HG03469 (cell line): ENCODE data around the gene OR6S1.
"Not testable (repeated sequence)": the region's sequence is repeated elsewhere in the genome, so short reads cannot be mapped to it uniquely, and the experiment has no call there.

Experiments used
- ATAC-seq: cut with Tn5 transposase; IDR thresholded peaks from one replicate; pipeline ENCODE4 v1.9.1; 2021; ENCODE audit warnings: mild to moderate bottlenecking, moderate library complexity, moderate number of reproducible peaks; ENCODE audit not compliant: unreplicated experiment

Gene OR6S1

DNA sequence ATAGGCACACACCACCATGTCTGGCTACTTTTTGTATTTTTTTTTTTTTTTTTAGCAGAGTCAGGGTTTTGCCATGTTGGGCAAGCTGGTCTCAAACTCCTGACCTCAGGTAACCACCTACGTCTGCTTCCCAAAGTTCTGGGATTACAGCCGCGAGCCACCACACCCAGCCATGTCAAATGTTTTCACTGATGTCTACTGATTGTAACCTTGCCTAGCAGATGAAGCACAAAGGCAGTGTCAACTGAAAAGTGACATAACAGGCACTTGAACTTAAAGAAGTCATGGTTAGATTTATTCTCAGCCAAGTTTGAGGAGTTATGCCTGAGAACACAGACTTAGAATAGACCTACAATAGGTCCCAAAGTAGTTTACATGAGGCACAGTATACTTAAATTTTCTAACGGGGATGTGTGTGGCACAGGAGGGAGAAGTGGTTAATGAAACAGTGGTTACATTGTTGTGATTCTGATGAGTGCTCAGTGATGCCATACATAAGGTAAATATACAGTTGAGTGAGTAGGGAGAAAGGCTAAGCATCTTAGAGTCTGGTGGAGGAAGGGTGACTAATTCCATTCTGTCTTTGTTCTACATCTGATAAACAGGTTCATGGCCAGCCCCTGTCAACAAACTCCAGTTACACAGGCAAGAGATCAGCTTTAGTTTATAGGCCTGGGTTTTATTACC is 30.2 kb upstream of the OR6S1 start:
- ATAC-seq, result peak; percentile 26

DNA sequence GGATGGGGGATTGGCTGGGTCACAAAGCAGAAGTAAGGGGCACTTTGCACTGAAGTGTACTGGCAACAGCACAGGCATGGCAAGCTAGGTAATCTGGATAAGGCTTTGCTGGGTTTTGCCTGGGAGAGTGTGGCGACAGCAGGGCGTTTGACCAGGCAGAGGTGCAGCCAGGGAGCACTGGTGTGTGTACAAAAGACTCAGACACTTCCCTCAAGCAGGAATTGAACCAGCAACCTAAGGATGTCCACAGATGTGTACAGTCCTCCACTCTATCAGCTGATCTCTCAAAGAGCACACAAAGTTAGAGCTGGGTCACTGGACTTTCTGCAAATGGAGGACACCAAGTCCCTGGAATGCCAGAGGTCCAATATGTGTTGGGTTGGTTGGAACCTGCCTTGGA is 27.5 kb upstream of the OR6S1 start:
- no peak for ATAC-seq

DNA sequence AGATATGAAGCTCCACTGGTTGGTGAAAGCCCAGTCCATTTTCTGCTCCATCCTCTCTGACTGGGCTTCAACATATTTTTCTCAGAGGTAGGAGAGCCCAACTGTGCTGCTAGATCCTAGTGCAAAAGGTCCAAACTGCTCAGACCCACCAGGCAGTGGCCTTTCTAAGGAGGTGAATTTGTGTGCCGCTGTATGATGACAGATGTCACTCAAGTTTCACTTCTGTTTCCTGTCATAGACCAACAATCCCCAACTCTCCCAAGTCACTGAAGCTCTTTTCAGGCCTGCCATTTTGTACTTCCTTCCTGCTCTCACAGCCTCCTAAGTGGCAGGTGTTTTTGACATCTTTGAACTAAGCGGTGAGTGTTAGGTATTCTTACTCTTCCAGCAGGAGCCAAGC is 26.5 kb upstream of the OR6S1 start:
- peak; percentile 70 for ATAC-seq

DNA sequence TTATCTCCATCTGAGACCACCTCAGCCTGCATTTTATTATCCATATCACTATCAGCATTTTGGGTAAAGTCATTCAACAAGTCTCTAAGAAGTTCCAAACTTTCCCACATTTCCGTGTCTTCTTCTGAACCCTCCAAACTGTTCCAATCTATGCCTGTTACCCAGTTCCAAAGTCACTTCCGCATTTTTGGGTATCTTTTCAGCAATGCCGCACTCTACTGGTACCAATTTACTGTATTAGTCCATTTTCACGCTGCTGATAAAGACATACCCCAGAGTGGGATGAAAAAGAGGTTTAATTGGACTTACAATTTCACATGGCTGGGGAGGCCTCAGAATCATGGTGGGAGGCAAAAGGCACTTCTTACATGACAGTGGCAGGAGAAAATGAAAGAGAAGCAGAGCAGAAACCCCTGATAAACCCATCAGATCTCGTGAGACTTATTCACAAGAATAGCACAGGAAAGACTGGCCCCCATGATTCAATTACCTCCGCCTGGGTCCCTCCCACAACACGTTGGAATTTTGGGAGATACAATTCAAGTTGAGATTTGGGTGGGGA is 25.0 kb upstream of the OR6S1 start:
- not testable (repeated sequence) for ATAC-seq

DNA sequence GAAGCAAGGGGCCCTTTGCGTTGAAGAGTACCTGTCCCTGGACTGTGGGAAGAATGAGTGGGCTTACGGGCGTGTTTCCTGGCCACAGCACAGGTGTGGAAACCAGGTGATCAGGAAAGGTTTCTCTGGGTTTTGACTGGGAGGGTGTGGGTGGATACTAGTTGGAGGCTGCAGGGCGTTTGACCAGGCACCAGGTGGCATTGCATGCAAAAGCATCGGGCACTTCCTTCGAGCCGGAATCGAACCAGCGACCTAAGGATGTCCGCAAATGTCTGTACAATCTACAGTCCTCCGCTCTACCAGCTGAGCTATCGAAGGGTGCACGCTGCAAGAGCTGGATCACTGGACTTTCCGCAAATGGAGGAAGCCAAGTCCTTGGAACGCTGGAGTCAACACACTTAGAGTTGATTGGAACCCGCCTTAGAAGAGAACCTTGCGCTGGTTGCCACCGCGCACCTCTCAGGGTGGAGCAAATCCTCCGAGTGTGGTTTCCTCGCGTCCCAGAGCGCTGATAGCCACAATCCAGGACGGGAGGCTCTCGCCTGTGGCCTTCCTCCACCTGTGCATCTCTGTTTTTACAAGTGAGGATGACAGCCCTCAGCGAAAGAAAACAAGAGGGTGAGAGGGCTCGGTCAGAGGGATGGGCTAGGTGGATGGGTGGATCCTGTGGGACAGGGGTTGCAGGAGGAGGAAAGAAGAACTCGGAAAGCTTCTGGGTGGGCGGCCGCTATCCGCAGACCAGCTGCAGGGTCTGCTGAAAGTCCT is 21.7 kb upstream of the OR6S1 start:
- peak; percentile 51 for ATAC-seq

DNA sequence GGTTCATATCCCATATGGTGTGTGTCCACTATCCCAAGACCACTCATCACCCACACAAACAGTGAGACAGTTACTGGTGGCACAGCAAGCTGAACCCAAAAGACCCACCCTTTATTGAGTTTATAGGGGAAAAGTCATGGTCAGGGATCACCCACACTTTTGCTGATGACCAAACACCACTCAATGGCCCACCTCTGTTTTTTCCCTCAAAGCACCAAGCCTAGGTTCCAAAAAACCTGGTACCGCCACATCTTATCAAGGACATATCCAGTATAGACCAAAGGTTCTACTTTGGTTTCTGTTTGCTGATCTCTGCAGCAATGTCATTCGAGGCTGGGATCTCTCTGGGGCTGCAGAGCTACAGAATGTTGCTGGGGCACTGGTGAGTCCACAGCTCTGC is 19.7 kb upstream of the OR6S1 start:
- ATAC-seq, result no peak

DNA sequence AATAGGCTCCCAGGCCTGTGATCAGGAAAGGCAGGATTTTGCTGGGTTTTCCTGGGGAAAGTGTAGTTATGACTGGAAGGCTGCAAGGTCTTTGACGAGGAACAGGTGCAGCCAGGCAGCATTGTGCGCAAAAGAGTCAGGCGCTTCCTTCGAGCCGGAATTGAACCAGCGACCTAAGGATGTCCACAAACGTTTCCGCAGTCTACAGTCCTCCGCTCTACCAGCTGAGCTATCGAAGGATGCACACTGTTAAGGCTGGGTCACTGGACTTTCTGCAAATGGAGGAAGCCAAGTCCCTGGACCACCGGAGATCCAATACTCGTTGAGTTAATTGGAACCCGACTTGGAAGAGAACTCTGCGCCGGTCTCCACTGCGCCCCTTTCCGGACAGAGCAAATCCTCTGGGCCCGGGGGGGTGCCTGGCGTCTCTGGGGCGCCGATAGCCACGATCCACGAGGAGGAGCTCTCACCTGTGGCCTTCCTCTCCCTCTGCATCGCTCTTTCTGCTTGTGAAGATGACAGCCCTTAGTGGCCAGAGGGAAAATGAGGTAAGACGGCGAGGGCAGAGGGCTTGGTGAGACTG is 18.4 kb upstream of the OR6S1 start:
- no peak for ATAC-seq

DNA sequence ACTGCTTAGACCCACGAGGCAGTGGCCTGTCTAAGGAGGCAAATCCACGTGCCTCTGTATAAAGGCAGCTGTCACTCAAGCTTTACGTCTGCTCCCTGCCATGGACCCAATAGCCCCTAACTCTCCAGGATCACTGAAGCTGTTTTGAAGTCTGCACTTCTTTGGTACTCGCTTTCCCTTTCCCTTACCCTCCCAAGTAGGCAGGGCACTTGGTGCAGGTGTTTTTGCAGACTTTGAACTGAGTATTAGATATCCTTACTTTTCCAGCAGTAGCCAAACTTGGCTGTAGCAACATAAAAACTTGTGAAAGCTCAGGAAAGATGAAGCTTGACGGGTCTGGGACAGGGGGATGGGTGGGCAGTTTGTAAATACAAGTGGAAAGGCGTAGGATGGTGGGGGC is 17.8 kb upstream of the OR6S1 start:
- no peak for ATAC-seq

DNA sequence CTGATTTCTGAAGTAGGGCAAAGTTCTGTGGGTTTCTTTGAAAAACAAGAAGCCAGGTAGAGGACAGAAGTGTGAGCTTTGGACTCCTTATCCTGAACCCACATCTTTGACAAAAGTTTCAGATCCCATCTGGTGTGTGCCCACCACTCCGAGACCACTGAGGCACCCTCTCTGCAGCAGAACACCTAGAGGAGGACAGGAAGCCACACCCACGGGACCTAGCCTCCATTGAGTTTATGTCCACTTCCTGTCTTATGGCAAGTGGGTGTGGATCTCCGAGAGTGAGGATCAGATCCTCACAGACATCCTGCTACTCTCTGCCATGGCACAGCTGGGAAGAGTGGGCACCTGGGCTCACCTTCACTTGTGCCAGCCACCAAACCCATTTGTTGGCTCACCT is 16.8 kb upstream of the OR6S1 start:
- ATAC-seq, result no peak

DNA sequence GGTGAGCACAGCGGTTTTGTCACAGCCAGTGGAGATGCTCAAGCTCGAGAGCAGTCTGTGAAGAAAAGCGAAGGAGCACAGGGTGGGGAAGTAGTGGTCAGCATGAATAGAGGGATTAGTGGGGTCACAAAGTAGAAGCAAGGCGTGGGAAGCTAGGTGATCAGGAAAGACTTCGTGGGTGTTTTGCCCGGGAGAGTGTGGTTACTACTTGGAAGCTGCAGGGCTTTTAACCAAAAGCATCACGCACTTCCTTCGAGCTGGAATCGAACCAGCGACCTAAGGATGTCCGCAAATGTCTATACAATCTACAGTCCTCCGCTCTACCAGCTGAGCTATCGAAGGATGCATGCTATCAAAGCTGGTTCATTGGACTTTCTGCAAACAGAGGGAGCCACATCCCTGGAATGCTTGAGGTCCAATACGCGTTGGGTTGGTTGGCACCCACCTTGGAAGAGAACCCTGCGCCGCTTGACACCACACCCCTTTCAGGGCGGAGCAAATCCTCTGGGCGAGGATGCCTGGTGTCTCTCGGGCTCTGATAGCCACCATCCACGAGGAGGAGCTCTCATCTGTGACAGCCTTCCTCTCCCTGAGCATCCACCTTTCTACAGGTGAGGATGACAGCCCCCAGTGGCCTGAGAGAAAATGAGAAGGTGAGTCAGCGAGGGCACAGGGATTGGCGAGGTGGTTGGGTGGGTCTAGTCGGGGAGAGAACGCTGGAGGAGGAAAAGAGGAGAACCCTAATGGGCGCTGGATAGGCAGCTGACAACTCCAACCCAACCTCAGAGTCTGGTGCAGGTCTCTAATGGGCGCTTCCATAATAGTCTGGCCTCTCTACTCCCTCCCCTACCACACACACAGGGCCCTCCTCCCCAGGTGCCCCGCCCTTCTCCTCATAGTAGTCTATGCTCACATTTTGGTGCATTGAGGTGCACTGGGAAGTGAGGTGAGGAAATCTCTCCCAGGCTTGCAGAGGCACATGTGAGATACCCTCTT is 16.0 kb upstream of the OR6S1 start:
- ATAC-seq, result no peak

DNA sequence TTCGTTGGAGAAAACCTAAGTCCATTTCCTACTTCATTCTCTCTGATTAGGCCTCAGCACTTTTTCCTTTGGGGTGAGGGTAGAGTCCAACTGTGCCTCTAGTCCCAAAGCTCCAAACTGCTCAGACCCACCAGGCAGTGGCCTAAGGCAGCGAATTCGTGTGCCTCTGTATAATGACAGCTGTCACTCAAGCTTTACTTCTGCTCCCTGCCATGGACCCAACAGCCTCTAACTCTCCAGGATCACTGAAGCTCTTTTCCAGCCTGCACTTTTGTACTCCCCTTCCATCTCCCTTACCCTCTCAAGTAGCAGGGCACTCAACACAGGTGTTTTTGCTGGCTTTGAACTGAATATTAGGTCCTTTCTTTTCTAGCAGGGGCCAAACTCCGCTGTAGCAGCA is 14.8 kb upstream of the OR6S1 start:
- no peak for ATAC-seq

DNA sequence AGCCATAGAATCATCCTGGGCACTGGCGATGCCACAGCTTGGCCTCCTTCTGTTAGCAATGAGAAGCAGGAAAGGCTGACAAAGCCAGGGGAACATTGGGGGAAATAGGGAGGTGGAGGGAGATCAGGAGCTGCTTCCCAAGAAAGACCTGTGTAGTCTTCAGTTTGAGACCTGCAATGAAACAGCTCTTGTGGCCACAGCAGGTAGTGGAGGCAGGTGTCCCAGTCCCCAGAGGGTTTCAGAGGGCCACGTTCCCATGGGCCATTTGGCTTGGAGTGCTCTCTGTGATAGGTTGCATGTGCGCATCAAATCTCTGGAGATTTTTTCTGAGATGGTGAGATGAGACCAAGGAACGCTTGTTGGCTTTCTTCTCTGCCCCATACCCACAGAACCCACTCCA is 14.4 kb upstream of the OR6S1 start:
- ATAC-seq, result no peak

DNA sequence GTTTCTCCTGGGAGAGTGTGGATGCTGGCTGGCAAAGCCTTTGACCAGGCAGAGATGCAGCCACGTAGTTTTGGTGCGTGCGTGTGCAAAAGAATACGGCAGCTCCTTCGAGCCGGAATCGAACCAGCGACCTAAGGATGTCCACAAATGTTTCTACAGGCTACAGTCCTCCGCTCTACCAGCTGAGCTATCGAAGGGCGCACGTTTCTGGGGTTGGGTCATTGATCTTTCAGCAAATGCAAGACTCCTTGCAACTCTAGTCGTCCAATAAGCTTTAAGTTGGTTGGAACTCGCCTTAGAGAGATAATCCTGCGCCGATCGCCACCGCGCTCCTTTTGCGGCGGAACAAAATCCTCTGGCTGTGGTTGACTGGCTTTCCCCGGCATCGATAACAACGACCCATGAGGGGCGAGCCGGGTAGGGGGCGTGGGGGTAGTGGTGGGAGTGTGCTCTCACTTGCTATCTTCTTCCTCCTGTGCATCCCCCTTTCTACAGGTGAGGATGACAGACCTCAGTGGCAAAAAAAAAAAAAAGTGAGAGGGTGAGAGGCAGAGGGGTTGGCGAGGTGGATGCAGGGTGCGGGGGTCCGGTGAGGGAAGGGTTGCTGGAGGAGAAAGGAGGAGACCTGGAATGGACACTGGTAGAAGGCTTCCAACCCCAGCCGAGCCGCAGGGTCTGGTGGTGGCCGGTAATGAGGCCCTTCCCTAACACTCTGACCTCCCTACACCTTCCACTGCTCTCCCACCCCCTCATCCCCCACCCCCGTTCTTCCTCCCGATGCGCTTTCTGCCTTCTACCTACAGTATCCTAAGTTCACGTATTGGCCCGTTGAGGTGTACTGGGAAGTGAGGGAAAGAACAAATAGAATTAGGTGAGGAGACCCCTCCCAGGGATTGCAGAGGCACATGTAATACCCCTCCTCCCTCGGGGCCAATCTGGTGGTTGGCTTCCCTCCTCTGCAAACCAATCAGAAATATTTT is 11.8 kb upstream of the OR6S1 start:
- no peak for ATAC-seq

DNA sequence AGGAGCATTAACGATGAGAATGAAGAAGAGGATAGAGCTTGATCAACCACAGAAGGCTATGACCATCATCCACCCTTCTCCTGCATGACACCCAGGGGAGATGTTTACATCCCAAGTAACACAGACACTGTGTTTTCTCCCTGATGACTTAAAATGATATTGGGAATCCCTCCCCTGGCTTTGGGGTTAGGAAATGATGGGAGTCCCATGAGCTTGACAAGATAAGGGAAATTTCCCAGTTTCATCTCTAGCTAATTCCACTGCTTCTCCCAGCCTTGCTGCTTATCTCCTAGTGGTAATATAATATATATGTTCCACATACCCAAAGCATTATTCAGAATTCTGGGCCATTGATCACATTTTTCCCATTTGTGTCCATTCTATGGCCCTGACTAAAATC is 4.0 kb upstream of the OR6S1 start:
- ATAC-seq, result no peak

DNA sequence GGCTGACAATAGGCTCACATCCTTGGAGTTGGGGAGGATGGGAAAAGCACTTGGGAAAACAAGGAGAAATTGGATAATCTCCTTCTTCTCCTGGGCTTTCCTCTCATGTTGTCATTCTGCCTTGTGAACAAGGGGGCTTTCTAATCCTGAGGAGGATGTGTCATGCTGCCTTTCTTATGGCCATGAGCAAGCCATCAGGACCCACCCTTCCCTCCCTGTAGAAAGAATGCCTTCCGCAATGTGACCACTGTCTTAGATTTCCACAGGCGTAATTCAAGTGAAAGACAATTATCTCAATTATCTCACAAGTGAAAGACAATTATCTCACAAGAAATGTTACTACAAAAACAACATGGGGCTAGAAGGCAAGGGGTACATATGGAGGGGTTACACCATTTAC is 3.0 kb upstream of the OR6S1 start:
- no peak for ATAC-seq

DNA sequence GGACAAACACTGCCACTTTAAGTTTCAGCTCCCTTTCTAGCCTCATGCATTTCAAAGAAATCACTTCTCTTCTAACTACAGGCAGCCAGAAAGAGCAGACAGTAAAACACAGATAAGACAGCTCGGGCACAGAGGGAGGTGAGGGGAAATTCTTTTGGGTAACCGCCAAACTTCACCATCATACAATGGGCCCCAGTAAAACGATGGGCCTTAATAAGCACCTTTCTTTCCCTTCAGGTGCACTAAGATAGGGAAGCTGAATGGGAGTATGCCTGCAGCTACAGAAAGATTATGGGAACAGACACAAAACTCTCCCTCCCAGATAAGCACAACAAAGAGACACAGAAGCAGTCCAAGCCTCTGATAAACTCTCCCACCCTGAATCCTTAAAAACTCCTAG is 1.3 kb upstream of the OR6S1 start:
- ATAC-seq, result not testable (repeated sequence)

DNA sequence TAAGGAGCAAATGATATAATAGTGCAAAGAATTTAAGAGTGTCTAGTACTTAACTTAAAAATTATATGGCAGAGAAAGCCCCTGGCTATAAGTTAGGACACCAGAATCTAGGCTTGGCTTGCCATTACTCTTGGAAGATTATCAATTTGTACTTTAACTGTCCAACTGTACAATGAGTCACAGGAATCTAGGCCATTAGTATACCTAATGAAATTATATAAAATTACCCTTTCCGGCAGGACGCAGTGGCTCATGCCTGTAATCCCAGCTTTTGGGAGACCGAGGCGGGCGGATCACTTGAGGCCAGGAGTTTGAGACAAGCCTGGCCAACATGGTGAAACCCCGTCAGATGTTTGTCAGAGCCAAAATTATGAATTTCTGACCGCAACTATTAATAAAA is 691 bp upstream of the OR6S1 start:
- ATAC-seq, result no peak

DNA sequence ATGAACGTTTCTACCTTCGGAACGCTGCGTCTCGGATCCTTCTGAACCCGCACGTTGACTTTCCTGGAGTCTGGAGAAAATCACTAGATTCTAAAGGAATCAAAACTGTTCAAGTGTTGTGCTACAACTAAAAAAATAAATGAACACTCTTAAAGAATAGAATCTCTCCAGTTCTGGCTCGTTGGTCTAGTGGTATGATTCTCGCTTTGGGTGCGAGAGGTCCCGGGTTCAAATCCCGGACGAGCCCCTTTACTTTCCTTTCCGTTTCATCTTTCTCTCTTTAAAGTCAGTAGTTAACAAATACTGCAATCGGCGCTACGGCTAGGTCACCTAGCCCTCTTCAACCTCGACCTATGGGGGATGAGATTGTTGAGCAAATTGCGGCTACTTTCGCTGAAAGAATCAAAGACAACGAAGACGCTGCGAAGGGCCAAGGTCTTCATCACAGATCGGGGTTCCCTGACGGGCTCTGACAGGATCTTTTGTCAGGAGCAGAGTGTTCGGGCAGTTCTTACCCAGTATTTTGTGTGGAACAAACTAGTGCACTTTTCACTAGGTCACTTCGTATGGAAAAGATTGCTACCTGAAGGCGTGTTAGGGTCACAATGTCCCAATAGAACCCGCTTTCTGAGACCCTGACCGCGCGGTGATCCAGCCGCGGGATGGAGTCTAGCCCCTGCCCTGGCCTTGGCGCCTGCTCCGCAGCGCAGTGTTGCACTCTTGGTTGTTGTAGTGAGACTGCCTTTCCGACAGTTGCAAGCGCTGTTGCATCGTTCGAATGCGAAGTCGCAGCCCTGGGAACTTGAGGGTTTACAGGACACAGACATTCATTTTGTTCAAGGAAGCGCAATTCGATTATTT is 8.4 kb downstream of the OR6S1 start:
- ATAC-seq, result peak; percentile 65

DNA sequence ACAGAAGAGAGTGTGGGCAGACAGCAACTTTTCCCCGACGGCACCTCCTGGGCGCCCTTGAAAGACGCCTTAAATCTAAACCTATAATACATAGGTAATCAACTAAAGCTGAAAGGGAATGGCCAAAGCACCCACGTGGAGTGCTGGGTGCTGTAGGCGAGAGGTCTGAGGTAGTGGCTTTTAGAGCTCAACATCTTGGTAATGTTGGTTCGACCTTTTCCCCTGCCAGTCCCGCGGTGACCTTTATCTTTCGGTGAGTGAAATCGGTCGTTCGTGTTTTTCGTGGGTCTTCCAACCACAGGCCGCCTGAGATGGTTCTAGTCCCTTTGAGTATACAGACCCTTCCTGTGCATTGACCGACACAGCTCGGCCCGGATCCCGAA is 9.1 kb downstream of the OR6S1 start:
- ATAC-seq, result no peak
